ENCODE data around the gene ZDHHC22.

Gene ZDHHC22

DNA sequence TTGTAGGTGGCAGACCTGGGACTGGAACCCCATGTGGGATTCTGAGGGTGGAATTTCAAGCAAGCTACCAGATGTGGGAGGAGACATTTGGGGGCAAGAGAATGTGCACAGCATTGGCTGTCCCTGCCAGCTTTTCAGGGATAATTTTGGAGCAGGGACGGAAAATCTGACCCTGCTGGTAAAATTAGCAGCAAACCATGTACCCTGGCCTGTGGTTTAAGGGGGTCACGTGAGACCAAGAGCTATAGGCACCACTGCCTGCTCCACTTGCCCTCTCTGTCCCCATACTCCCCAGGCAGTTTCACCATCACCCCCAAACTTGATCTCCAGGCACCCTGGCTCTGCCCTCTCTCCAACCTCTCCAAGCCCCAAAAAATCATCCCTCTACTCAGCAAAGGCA, 13.5 kb upstream of the ZDHHC22 start:
- DNase-seq = no peak

DNA sequence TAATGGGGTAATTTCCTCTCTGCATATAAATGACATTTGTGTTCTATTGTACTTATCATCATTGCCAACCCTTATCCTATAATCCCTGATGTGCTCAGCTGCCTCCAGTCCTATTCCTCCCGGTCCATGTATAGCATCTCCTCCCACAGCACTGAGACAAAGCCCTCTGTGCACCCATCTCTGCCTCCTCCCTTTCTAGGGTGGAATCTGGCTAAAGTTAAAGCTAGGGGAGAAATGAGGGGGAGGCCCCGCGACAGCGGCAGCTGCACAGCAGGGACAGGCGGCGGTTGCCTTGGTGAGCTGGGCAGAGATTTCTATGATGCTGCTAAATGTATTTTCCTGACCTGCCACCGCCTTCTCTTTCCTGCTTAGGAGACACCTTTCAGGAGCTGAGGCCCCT, 12.8 kb upstream of the ZDHHC22 start:
- no peak for DNase-seq

DNA sequence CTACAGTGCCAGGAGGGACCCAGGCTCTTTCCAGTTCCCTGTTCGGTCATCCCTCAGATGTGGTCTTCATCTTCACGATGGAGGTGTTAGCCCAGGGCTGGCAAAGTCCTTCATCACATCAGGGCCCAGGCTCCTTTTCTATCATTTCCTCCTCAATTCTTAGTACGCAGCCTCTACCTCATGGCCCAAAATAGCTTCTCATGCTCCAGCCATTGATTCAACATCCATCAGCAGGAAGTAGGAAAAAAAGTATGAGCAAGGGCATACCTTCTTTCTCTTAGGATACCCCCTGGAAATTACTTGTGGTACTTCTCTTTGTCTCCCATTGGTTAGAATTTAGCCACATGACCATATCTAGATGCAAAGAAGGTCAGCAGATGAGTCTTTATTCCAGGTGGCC, 12.2 kb upstream of the ZDHHC22 start:
- DNase-seq = no peak

DNA sequence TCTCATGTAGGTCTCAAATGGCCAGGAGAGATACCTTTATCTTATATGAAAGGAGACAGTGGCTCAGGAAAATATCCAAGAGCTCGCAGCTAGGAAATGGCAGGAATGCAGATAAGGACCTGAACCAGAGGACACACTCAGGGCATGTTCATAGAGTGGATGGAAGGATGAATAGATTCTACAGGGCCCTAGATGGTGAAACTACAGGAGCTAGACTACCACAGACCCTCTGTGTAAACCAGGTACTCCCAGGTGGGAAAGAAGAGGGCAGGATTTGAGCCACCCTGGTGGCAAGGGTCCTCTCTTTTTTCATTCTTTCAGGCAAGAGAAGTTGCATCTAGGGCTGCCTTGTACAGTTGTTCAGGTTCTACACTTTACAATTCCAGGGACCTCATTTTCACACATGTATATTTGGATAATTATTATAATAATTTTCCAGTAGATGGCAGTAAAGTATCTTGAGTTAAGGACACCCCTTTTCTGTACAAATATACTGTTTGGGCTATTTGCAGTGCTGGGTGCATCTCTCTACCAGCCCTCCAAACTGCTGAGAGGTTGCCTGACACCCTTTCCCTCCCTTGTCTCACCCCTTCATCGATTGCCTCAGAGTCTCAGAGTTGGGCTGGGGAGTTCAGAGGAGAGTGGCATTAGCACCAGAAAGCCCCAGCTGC, 10.5 kb upstream of the ZDHHC22 start:
- peak; percentile 52 for DNase-seq

DNA sequence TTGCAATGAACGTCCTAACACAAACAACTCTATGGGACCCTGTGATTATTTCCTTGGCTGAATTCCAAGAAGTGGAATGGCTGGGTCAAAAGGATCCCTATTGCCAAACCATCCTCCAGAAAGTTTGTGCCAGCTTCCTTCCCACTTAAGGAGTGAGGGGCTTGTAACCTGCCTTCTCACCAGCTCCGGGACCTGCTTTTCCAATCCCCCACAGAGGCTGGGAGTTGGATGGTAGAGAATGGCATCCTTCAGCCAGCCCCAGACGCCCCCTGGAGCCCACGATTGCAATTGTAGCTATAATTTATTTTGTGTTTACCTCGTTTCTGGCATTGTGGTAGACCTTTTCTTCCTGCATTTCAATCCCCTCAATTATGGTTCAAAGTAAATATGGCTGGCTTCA, 9.7 kb upstream of the ZDHHC22 start:
- no peak for DNase-seq

DNA sequence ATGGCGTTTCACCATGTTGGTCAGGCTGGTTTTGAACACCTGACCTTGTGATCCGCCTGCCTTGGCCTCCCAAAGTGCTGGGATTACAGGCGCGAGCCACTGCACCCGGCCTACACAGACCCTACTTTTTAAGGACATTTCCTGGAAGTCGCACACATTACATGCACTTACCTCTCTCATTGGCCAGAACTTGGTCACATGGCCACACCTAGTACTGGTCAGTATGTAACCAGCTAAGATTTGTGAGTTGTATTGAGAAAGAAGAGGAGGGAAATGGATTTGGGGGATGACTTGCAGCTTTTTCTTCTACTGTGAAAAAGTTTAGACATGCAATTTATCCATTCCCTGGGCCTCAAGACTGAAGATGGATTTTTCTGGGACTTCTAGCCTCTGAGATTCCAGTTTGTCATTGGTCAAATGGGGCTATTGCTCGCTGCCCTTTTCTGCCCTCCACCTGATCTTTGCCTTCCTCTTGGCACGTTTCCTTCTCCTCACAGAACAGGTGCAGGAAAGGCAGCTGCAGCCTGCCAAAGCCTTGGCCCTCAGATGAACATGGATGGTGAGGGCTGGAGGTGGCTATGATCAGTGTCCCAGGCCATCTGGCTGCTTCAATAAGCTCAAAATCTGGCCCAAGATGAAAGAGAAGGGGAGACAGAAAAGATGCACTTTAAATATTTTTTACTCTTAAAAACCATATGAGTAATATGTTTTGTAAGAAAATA, 7.1 kb upstream of the ZDHHC22 start:
- no peak for DNase-seq

DNA sequence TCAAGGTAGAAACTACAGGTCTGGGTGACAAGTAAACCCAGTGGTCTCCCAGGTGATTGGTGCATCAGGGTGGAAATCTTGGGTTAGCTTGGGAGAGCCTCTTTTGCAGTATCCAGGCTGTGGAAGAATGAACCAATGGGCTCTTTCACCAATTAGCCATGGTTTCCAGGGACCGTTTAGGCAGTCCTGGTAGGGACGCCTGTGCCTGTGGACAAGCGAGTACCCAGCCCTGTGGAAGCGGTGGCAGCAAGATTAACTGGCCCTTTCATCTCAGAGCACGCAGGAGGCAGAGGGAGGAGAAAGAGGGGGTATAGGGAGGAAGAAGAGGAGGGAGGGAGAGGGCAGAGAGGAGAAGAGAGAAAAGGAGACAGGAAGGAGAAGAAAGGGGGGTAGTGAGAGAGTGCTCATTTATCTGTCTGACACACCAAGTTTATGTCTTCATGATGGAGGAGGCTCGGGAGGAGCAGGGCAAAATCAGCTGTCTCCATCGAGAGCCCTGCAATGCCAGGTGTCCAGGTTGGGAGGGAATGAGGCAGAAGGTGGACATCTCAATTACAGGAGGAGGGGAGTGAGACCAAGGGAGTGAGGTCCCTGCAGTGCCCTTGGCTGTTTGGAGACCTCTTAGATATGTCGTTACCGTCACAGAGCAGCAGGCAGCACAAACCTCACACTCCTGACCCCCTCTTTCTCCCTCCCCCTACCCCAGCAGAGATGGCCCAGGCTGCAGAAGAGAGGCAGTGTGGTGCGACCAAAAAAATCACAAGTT, 4.6 kb upstream of the ZDHHC22 start:
- no peak for DNase-seq

DNA sequence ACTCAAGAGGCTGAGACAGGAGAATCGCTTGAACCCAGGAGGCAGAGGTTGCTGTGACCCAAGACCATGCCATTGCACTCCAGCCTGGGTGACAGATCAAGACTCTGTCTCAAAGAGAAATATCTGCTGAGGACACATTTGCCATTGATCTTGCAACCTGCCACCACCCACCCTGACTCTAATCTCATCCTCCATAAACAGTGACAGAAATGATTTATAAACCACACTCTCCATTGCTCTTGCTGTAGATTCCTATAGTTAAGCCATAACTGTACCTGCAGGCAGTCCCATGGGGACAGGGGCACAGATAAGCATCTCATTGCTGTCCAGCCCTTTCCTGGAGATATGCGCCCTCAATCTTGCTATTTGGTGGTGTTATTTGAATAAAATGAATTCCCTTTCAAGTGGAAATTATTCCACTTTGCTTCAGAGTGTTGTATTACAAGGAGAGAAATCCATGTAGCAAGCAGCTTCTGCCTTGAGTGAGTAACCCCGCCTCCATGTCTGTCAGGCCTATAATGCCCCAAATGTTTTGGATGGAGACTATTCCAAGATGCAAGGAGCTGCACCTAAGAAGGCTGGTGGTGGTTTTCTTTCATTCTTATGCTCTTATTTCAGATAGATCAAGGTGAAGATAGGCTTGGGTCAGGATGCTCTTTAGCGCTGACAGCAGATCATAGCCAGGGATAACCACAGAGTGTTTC, 3.0 kb upstream of the ZDHHC22 start:
- DNase-seq = no peak

- DNase-seq = no peak
Measured at GRCh38 chr14:77143071-77143470, 1.5 kb upstream of the ZDHHC22 start.

DNA sequence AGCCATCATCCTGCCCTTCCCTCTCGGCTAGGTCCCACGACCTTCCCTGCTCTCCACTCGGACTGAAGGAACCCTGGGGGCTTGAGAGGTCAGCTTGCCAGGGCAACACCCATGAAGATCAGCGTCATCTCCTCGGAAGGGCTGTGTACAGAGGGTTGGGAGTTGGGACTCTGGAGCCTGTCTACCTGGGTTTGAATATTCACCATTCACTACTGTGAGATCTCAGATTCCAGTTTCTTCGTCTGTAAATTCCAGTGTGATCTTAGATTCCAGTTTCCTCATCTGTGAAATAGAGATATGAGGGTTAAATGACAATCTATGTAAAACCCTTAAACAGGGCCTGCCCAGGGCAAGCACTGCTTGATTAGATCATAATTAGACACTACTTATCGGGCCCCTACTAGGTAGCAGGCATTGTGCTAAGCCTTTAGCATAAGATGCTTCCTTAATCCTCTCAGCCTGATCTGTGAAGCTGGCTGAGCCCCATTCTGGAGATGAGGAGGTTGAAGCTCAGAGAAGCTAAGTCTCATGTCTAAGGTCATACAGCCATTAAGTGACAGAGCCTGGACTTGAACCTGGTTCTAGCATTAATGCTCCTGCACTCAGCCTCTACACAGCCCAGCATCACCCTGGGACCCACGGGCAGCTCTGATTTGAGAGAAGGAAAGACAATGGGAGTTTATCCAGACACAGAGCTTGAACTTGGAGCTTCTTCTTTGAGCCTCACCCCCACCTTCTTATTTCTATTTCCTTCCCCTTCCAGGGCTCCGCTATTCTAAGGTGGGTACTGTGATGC, 612 bp upstream of the ZDHHC22 start:
- DNase-seq = no peak

DNA sequence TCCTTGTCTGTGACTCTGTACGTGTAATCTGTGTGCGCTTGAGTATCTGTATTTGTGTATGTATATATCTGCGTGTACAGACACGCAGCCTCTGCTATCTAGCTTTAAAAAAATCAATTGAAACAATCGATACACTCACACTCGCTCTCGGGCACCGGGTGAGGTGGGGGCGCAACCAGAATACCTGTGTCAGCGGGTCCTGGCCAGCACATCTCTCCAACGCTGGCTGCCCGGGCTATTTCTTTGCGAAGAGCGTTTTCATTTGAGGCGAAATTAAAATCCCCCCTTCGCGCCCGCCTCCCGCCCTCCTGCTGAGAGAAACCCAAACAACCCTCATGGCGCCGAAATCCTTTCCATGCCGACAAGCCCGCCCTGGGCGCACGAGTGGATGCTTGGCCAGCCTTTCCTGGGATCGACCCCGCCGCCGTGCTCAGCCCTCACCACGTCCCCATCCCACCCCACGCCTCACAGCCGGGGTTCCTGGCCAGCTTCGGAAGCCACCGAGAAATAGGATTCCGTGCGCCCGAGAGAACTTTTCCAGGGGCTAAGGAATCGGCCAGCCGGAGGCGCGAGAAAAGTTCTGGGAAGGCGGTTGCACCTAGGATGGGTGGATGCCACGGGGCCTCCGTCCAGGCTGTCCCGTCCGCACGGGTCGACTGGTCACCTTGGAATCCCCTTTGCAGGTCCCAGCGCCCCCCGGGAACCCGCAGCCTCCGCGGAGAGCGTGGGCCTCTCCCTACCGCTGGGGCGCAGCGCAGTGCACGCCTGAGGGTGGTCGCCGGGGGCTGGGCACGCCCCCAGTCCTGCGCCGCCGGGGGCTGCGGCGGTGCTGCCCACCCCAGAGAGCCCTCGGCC, 1.0 kb downstream of the ZDHHC22 start:
- DNase-seq = no peak

DNA sequence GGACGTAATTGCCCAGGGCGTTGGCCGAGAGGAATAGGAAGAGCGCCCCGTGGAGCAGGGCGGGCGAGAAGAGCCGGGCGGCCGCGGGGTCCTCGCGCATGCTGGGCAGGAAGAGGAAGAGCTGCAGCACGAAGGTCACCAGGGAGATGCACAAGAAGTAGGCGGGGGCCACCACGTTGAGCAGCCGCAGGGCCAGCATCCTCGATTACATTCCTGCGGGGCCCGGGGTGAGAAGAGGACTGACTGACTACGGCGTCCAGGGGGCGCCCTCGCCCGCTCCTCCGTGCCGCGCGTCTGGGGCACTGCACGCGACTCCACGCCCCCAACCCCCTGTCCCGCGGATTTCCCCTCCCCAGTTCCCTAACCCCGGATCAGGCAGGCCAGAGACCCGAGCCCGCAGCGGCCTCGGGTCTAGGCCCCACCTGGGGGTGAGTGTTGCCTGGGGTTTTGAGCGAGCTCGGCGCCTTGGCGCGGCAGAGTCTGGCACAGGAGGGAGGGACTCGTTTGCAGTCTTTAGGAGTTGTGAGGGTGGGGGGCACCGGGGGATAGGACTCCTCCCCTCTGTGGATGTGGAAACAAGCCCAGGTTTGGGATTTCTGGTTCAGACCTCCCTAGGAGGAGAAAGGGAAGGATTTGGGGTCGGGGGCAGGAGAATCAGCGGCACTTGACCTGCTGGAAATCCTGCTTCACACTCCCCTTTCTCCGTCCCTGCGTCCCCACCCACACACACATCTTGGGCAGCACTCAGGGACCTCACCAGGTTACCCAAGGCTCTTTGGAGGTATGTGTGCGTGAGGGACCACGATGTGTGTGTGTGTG, 1.8 kb downstream of the ZDHHC22 start:
- peak; percentile 29 for DNase-seq

DNA sequence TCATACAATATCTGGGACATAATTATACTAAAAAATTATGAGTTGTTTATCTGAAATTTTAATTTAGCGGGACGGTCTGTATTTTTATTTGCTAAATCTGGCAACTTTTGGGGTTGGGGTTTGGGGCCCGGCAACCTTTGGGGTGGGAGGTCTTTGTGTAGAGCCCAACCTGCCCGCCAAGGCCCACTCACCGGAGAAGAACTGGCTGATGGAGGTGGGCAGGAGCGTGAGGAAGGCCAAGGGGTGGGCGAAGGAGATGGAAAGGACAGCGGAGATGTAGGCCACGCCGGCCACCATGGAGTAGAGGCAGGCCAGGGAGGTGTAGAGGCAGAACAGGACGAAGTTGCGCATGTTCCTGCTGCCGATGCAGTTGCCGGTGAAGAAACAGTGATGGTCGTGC, 2.6 kb downstream of the ZDHHC22 start:
- DNase-seq = no peak

DNA sequence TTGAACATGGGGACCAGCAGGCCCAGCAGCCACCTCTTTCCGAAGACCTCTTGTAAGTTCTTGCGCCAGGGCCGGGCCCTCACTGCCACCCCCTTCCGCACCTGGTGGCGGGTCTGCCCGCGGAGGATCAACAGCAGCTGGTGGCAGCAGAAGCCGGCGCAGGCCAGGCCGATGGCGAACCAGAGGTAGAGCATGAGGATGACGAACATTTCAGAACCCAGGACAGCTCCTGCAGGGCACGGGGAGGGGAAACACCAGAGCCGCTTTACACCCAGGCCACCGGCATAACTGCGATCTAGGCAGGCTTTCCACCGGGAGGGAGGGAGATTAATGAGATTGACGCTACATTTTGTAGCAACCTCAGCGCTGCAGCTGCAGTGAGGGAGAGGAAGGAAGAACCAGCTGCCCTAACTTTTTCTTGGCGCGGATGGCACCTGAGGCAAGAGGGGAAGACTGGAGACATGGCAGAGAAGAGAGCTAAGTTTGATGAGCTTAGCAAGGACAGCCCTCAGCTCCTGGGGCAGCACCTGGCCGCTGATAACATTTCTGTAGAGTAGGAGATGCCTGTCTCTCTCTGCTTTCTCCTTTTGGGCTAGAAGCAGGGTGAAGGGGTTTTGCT, 7.8 kb downstream of the ZDHHC22 start:
- no peak for DNase-seq

- no peak for DNase-seq
Measured at GRCh38 chr14:77131871-77132486, 9.6 kb downstream of the ZDHHC22 start.

GRCh38 chr14:77131206-77131605, 10.4 kb downstream of the ZDHHC22 start:
- no peak for DNase-seq

DNA sequence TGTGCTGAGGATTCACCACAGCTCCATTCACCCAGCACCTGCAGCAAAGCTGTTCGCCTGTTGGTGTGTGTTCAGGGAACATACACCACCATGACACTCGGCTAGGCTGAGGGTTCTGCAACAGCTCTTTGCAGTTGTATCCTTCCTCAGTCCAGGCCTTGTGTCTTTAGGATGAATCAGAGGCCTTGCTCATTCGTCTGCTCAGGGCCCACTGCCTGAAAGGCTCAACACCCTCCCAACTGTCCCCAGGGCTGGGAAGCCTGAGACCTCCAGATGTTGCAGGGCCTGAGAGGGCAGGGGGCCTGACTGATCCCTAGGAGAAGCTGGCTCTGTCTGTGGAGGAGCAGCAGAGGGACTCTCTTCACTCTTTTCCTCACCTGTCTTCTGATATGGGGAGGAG, 11.2 kb downstream of the ZDHHC22 start:
- no peak for DNase-seq

DNA sequence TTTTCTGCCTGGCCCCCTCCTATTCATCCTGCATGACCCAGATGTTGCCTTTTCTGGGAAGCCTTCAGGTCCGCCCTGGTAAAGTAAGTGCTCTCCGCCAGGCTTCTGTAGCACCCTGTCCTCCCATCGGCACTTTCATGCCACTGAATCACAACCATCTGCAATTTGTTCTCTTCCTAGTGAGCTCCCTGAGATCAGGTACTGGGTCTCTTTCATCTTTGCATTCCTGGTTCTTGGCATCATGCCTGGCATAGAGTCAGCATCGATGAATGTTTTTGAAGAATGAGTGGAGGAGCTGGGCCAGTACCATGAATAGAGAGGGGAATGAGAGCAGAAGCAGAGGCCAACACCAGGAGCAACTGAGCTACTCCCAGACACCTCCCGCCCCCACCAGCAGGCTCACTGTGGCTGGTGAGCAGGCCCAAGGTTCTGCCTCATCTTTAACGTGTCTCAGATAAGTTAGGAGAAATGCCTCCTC, 13.1 kb downstream of the ZDHHC22 start:
- DNase-seq = peak; percentile 33

GRCh38 chr14:77126461-77126990, 15.1 kb downstream of the ZDHHC22 start:
- DNase-seq = no peak
